ENCODE data around the gene LRRC25.

DNA sequence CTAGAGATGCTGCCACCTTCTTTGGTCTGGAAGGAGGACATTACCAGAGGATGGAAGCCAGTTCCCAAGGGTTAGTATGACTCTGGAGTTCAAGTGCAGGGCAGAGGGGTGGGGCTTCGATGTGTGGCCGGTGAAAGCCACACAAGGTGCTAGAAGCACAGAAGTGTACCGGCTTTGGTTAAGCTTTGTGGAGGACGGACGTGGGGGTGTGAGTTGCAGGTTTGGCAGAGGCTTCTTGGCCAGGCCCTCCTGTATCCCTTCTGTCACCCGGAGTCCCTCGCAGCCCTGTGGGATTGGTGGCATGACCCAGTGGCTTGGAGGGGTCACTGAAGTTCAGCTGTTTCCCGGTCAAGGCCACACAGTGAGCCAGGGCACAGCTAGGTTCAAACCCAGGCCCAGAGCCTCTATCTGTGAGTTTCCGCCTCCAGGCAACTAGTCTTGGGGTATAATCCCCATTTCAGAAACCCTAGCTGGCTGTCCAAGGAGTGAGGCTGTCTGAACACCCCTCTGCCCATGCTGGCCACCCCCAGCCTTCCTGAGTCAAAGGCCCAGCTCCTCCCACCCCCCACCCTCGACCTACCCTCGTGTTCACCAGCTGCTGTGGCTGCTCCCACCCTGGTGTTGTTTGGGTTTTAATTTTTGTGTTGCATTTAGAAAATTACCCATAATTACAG, 17.2 kb upstream of the LRRC25 start:
- TF ChIP-seq, protein P1, sequence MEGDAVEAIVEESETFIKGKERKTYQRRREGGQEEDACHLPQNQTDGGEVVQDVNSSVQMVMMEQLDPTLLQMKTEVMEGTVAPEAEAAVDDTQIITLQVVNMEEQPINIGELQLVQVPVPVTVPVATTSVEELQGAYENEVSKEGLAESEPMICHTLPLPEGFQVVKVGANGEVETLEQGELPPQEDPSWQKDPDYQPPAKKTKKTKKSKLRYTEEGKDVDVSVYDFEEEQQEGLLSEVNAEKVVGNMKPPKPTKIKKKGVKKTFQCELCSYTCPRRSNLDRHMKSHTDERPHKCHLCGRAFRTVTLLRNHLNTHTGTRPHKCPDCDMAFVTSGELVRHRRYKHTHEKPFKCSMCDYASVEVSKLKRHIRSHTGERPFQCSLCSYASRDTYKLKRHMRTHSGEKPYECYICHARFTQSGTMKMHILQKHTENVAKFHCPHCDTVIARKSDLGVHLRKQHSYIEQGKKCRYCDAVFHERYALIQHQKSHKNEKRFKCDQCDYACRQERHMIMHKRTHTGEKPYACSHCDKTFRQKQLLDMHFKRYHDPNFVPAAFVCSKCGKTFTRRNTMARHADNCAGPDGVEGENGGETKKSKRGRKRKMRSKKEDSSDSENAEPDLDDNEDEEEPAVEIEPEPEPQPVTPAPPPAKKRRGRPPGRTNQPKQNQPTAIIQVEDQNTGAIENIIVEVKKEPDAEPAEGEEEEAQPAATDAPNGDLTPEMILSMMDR (IDR thresholded peaks at IDR 0.05): no peak
- TF ChIP-seq NR3C1 (CRISPR knock-in tag; conservative IDR thresholded peaks at IDR 0.05; ENCODE audit: low read depth) (no peak), FOXJ3 (CRISPR knock-in tag; IDR thresholded peaks at IDR 0.05; ENCODE audit: borderline replicate concordance) (no peak), JAZF1 (CRISPR knock-in tag; IDR thresholded peaks at IDR 0.05) (no peak), GABPB1 (CRISPR knock-in tag; IDR thresholded peaks at IDR 0.05) (no peak), TEAD4 (CRISPR knock-in tag; IDR thresholded peaks at IDR 0.05) (no peak)
- TF ChIP-seq, protein P2, sequence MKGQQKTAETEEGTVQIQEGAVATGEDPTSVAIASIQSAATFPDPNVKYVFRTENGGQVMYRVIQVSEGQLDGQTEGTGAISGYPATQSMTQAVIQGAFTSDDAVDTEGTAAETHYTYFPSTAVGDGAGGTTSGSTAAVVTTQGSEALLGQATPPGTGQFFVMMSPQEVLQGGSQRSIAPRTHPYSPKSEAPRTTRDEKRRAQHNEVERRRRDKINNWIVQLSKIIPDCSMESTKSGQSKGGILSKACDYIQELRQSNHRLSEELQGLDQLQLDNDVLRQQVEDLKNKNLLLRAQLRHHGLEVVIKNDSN (CRISPR knock-in tag; IDR thresholded peaks at IDR 0.05): no peak
- TF ChIP-seq, protein P3, sequence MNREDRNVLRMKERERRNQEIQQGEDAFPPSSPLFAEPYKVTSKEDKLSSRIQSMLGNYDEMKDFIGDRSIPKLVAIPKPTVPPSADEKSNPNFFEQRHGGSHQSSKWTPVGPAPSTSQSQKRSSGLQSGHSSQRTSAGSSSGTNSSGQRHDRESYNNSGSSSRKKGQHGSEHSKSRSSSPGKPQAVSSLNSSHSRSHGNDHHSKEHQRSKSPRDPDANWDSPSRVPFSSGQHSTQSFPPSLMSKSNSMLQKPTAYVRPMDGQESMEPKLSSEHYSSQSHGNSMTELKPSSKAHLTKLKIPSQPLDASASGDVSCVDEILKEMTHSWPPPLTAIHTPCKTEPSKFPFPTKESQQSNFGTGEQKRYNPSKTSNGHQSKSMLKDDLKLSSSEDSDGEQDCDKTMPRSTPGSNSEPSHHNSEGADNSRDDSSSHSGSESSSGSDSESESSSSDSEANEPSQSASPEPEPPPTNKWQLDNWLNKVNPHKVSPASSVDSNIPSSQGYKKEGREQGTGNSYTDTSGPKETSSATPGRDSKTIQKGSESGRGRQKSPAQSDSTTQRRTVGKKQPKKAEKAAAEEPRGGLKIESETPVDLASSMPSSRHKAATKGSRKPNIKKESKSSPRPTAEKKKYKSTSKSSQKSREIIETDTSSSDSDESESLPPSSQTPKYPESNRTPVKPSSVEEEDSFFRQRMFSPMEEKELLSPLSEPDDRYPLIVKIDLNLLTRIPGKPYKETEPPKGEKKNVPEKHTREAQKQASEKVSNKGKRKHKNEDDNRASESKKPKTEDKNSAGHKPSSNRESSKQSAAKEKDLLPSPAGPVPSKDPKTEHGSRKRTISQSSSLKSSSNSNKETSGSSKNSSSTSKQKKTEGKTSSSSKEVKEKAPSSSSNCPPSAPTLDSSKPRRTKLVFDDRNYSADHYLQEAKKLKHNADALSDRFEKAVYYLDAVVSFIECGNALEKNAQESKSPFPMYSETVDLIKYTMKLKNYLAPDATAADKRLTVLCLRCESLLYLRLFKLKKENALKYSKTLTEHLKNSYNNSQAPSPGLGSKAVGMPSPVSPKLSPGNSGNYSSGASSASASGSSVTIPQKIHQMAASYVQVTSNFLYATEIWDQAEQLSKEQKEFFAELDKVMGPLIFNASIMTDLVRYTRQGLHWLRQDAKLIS (CRISPR knock-in tag; IDR thresholded peaks at IDR 0.05; ENCODE audit: borderline replicate concordance): no peak

All from WTC11 (cell line).